HG03565 (cell line): Measurements from ENCODE around the gene SH3RF3.

Source experiments
- ATAC-seq: cut with Tn5 transposase; IDR thresholded peaks from one replicate; pipeline ENCODE4 v1.9.1; 2021; ENCODE audit warnings: mild to moderate bottlenecking, moderate library complexity; ENCODE audit not compliant: unreplicated experiment

Gene SH3RF3

GRCh38 chr2:109297566-109298490 is 168.8 kb downstream of the SH3RF3 start:
- no peak for ATAC-seq

GRCh38 chr2:109298851-109299250 is 169.8 kb downstream of the SH3RF3 start:
- ATAC-seq: no peak

GRCh38 chr2:109299536-109299935 is 170.5 kb downstream of the SH3RF3 start:
- ATAC-seq: no peak

GRCh38 chr2:109300582-109300981 is 171.6 kb downstream of the SH3RF3 start:
- ATAC-seq: no peak

GRCh38 chr2:109301746-109302145 is 172.7 kb downstream of the SH3RF3 start:
- ATAC-seq: no peak

- no peak for ATAC-seq
Measured at GRCh38 chr2:109302319-109302718, 173.3 kb downstream of the SH3RF3 start.

GRCh38 chr2:109304242-109304641 is 175.2 kb downstream of the SH3RF3 start:
- no peak for ATAC-seq

- ATAC-seq: no peak
Measured at GRCh38 chr2:109304731-109305470, 175.9 kb downstream of the SH3RF3 start.

- ATAC-seq: no peak
Measured at GRCh38 chr2:109305490-109306167, 176.6 kb downstream of the SH3RF3 start.

- no peak for ATAC-seq
Measured at GRCh38 chr2:109306190-109306589, 177.2 kb downstream of the SH3RF3 start.

GRCh38 chr2:109311771-109312170 is 182.8 kb downstream of the SH3RF3 start:
- ATAC-seq: no peak

- ATAC-seq: no peak
Measured at GRCh38 chr2:109312902-109313301, 183.9 kb downstream of the SH3RF3 start.

- ATAC-seq: no peak
Measured at GRCh38 chr2:109313343-109313742, 184.3 kb downstream of the SH3RF3 start.

GRCh38 chr2:109316091-109316490 is 187.1 kb downstream of the SH3RF3 start:
- no peak for ATAC-seq

GRCh38 chr2:109317471-109318095 is 188.6 kb downstream of the SH3RF3 start:
- no peak for ATAC-seq

- no peak for ATAC-seq
Measured at GRCh38 chr2:109318150-109318948, 189.3 kb downstream of the SH3RF3 start.

- ATAC-seq: no peak
Measured at GRCh38 chr2:109318949-109319342, 189.9 kb downstream of the SH3RF3 start.

- no peak for ATAC-seq
Measured at GRCh38 chr2:109320195-109320922, 191.4 kb downstream of the SH3RF3 start.

GRCh38 chr2:109321570-109321969 is 192.6 kb downstream of the SH3RF3 start:
- no peak for ATAC-seq
